Activated CD8-positive, alpha-beta memory T cell treated with anti-CD3 and anti-CD28 coated beads, Interleukin-2, amount 50 U/mL, for 1 hour (primary cell): ENCODE measurements around the gene HS3ST3B1.
A peak's percentile ranks its signal among the peaks of the same experiment; 100 is the strongest.

Experiments used
- DNase-seq: peaks from one replicate; pipeline ENCODE4 v3.0.0-alpha.2; 2020; ENCODE audit errors: extremely low read depth

Gene HS3ST3B1

GRCh38 chr17:14300575-14301278 lies at the start of gene HS3ST3B1:
Gene HS3ST3B1, plus strand, starts transcription at chr17:14301081. Its CDS starts 438 bp downstream, at chr17:14301519.
- peak; percentile 97 for DNase-seq

GRCh38 chr17:14261406-14261805 lies 39.5 kb upstream of the HS3ST3B1 start:
- DNase-seq: no peak

- DNase-seq: no peak
Observed at GRCh38 chr17:14268264-14268663, 32.6 kb upstream of the HS3ST3B1 start.

GRCh38 chr17:14269473-14269872 lies 31.4 kb upstream of the HS3ST3B1 start:
- DNase-seq: no peak

GRCh38 chr17:14270508-14270907 lies 30.4 kb upstream of the HS3ST3B1 start:
- no peak for DNase-seq

GRCh38 chr17:14276535-14277250 lies 24.2 kb upstream of the HS3ST3B1 start:
- no peak for DNase-seq

GRCh38 chr17:14281530-14281929 lies 19.4 kb upstream of the HS3ST3B1 start:
- DNase-seq: no peak

GRCh38 chr17:14282726-14283125 lies 18.2 kb upstream of the HS3ST3B1 start:
- no peak for DNase-seq

GRCh38 chr17:14289162-14289561 lies 11.7 kb upstream of the HS3ST3B1 start:
- no peak for DNase-seq

GRCh38 chr17:14294876-14295275 lies 6.0 kb upstream of the HS3ST3B1 start:
- no peak for DNase-seq

GRCh38 chr17:14295676-14296075 lies 5.2 kb upstream of the HS3ST3B1 start:
- no peak for DNase-seq

GRCh38 chr17:14296166-14296910 lies 4.5 kb upstream of the HS3ST3B1 start:
- DNase-seq: no peak

GRCh38 chr17:14297161-14297851 lies 3.6 kb upstream of the HS3ST3B1 start:
- no peak for DNase-seq

- no peak for DNase-seq
Observed at GRCh38 chr17:14298221-14298946, 2.5 kb upstream of the HS3ST3B1 start.

GRCh38 chr17:14298947-14299279 lies 2.0 kb upstream of the HS3ST3B1 start:
- no peak for DNase-seq

GRCh38 chr17:14299280-14300141 lies 1.4 kb upstream of the HS3ST3B1 start:
- no peak for DNase-seq

GRCh38 chr17:14301279-14302090 lies 604 bp downstream of the HS3ST3B1 start:
- DNase-seq: no peak

- no peak for DNase-seq
Observed at GRCh38 chr17:14302091-14302430, 1.2 kb downstream of the HS3ST3B1 start.

- no peak for DNase-seq
Observed at GRCh38 chr17:14302431-14303099, 1.7 kb downstream of the HS3ST3B1 start.
